Endodermal cell (in vitro differentiated cells): ENCODE measurements around the gene GSTO1. TPM values are rescaled to one million over a fixed set of nuclear protein-coding genes. Genes with fewer than 3 reads are reported as not detected.

Experiments
- DNase-seq: peaks from one replicate; pipeline ENCODE4 v3.0.0-alpha.2; 2017
- H3K27ac ChIP-seq: 2 replicates; pipeline ENCODE4 v1.5.1; 2013; ENCODE audit warnings: mild to moderate bottlenecking, low read depth, low read length, moderate library complexity
- H3K27me3 ChIP-seq: 2 replicates; pipeline ENCODE4 v1.6.1; 2013; ENCODE audit warnings: mild to moderate bottlenecking, low read length, moderate library complexity; ENCODE audit not compliant: insufficient read depth, control insufficient read depth, poor library complexity, severe bottlenecking
- H3K36me3 ChIP-seq: 2 replicates; pipeline ENCODE4 v1.7.0; 2013; ENCODE audit warnings: mild to moderate bottlenecking, low read length, moderate library complexity; ENCODE audit not compliant: control insufficient read depth, insufficient read depth
- H3K4me1 ChIP-seq: one replicate; pipeline ENCODE4 v1.7.0; 2013; ENCODE audit warnings: low read length; ENCODE audit not compliant: control insufficient read depth, insufficient read depth
- H3K4me3 ChIP-seq: 2 replicates; pipeline ENCODE4 v1.5.1; 2013; ENCODE audit warnings: mild to moderate bottlenecking, low read length, moderate library complexity
- H3K9ac ChIP-seq: 2 replicates; pipeline ENCODE4 v1.6.1; 2013; ENCODE audit warnings: mild to moderate bottlenecking, low read length, moderate library complexity; ENCODE audit not compliant: poor library complexity, severe bottlenecking; ENCODE audit errors: extremely low read depth
- H3K9me3 ChIP-seq: 2 replicates; pipeline ENCODE4 v1.6.1; 2013; ENCODE audit warnings: mild to moderate bottlenecking, low read length, moderate library complexity; ENCODE audit not compliant: control insufficient read depth
- H3K27ac Mint-ChIP-seq: 2 replicates; pipeline ENCODE4 v1.8.0; 2020; ENCODE audit warnings: mixed read lengths
- H3K27me3 Mint-ChIP-seq: 2 replicates; pipeline ENCODE4 v1.8.0; 2021; ENCODE audit warnings: mild to moderate bottlenecking, mixed read lengths; ENCODE audit not compliant: insufficient read depth
- H3K36me3 Mint-ChIP-seq: 2 replicates; pipeline ENCODE4 v1.8.0; 2020; ENCODE audit warnings: low read depth, mixed read lengths
- H3K4me1 Mint-ChIP-seq: 2 replicates; pipeline ENCODE4 v1.8.0; 2020; ENCODE audit warnings: mixed read lengths
- H3K4me3 Mint-ChIP-seq: 2 replicates; pipeline ENCODE4 v1.8.0; 2020; ENCODE audit warnings: mild to moderate bottlenecking, moderate library complexity, mixed read lengths
- H3K9me3 Mint-ChIP-seq: 2 replicates; pipeline ENCODE4 v1.8.0; 2020; ENCODE audit warnings: mild to moderate bottlenecking, mixed read lengths
- CTCF ChIP-seq: fragments of 200-600 bp; sonication (generic); conservative IDR thresholded peaks from 2 replicates; pipeline ENCODE4 v1.5.0; 2021; ENCODE audit warnings: antibody characterized with exemption, mild to moderate bottlenecking
- WGBS, 2 experiments: methylation state at CpG; one replicate each; pipeline versions ENCODE4 v1.1.5 to v1.1.7; 2013; ENCODE audit warnings: missing lambda C conversion rate in 2 of 2, mixed read lengths in 1 of 2; ENCODE audit not compliant: insufficient coverage in 1 of 2, insufficient read length in 1 of 2; 5-methylcytosine and 5-hydroxymethylcytosine counted together
- total RNA-seq, 2 donors: library from RNA; stranded (reverse); fragmentation: NEBNext Ultra II Directional in 1 of 2; extraction: Animal tissue kit (Norgen Biotek cat#: 25700) in 1 of 2; gene quantifications; 2 replicates in 1 of 2; 3 replicates in 1 of 2; pipeline ENCODE4 v1.2.1, GENCODE V29; 2021

GSTO1 gene
- total RNA-seq, 2 donors from 2014 or later = 208 to 223 TPM

GRCh38 chr10:104311184-104311720 lies 56.6 kb downstream of the GSTO1 start:
- no peaks in the 10 kb centered on the region for H3K9me3 Mint-ChIP-seq
- DNase-seq = no peak
- no peak for TF ChIP-seq CTCF
- H3K4me1 Mint-ChIP-seq = no peaks in the 10 kb centered on the region
- Histone ChIP-seq H3K36me3 (peaks cover 46% of the 10 kb centered on the region), H3K9ac (no peak overlapping the region), H3K4me3 (no peak overlapping the region), H3K27ac (no peak overlapping the region), H3K4me1 (no peaks in the 10 kb centered on the region), H3K27me3 (no peaks in the 10 kb centered on the region), H3K9me3 (no peaks in the 10 kb centered on the region)
- no peak overlapping the region for H3K27ac Mint-ChIP-seq
- H3K27me3 Mint-ChIP-seq = no peaks in the 10 kb centered on the region
- H3K4me3 Mint-ChIP-seq = no peak overlapping the region
- 89 to 95% methylated on average over 4 to 5 of the region's 5 CpGs for WGBS, 2 experiments
- H3K36me3 Mint-ChIP-seq = peaks cover 23% of the 10 kb centered on the region

GRCh38 chr10:104314591-104315485 lies 60.1 kb downstream of the GSTO1 start:
- Mint-ChIP-seq H3K27me3 (no peaks in the 10 kb centered on the region), H3K4me3 (no peak overlapping the region), H3K36me3 (peaks cover 27% of the 10 kb centered on the region), H3K9me3 (no peaks in the 10 kb centered on the region), H3K27ac (no peak overlapping the region), H3K4me1 (peaks cover 24% of the 10 kb centered on the region)
- Histone ChIP-seq H3K9ac (no peak overlapping the region), H3K4me1 (peaks cover 9% of the 10 kb centered on the region), H3K4me3 (no peak overlapping the region), H3K27me3 (no peaks in the 10 kb centered on the region), H3K9me3 (no peaks in the 10 kb centered on the region), H3K36me3 (peaks cover 46% of the 10 kb centered on the region), H3K27ac (no peak overlapping the region)
- 95 to 98% methylated on average over 30 to 43 of the region's 43 CpGs for WGBS, 2 experiments
- TF ChIP-seq CTCF = peak; percentile 47
- no peak for DNase-seq

GRCh38 chr10:104315486-104315921 lies 60.8 kb downstream of the GSTO1 start:
- no peak overlapping the region for H3K27ac Mint-ChIP-seq
- no peak overlapping the region for H3K4me3 ChIP-seq
- H3K27me3 ChIP-seq = no peaks in the 10 kb centered on the region
- H3K4me3 Mint-ChIP-seq = no peak overlapping the region
- WGBS, 2 experiments = 96 to 97% methylated on average over 16 to 22 of the region's 22 CpGs
- H3K9ac ChIP-seq = no peak overlapping the region
- H3K9me3 ChIP-seq = no peaks in the 10 kb centered on the region
- peaks cover 42% of the 10 kb centered on the region for H3K36me3 ChIP-seq
- peaks cover 27% of the 10 kb centered on the region for H3K36me3 Mint-ChIP-seq
- no peak for DNase-seq
- peaks cover 9% of the 10 kb centered on the region for H3K4me1 ChIP-seq
- peaks cover 24% of the 10 kb centered on the region for H3K4me1 Mint-ChIP-seq
- no peak for TF ChIP-seq CTCF
- H3K27ac ChIP-seq = no peak overlapping the region
- H3K9me3 Mint-ChIP-seq = no peaks in the 10 kb centered on the region
- no peaks in the 10 kb centered on the region for H3K27me3 Mint-ChIP-seq
